Parathyroid adenoma (tissue), 2 donors: Measurements from ENCODE around the gene MFSD11.

ENCODE experiments used
- H2AFZ ChIP-seq: fragments of 300-600 bp; sonication (generic); one replicate; pipeline ENCODE4 v1.7.0; 2017; ENCODE audit warnings: antibody characterized with exemption, mild to moderate bottlenecking
- H3K27ac ChIP-seq: fragments of 300-600 bp; sonication (generic); one replicate; pipeline ENCODE4 v1.7.0; 2017
- H3K27me3 ChIP-seq: fragments of 300-600 bp; sonication (generic); one replicate; pipeline ENCODE4 v1.7.0; 2017; ENCODE audit warnings: low read length; ENCODE audit not compliant: control insufficient read depth, insufficient read depth
- H3K36me3 ChIP-seq: fragments of 300-600 bp; sonication (generic); one replicate; pipeline ENCODE4 v1.7.0; 2017; ENCODE audit warnings: low read length; ENCODE audit not compliant: control insufficient read depth, insufficient read depth
- H3K4me1 ChIP-seq: fragments of 300-600 bp; sonication (generic); one replicate; pipeline ENCODE4 v1.7.0; 2017; ENCODE audit warnings: control low read depth
- H3K4me2 ChIP-seq: fragments of 300-600 bp; sonication (generic); one replicate; pipeline ENCODE4 v1.7.0; 2017; ENCODE audit warnings: low read length
- H3K4me3 ChIP-seq: fragments of 300-600 bp; sonication (generic); one replicate; pipeline ENCODE4 v1.7.0; 2017; ENCODE audit warnings: low read depth, low read length
- H3K79me2 ChIP-seq: fragments of 300-600 bp; sonication (generic); one replicate; pipeline ENCODE4 v1.7.0; 2017; ENCODE audit warnings: control low read depth
- H3K9ac ChIP-seq: fragments of 300-600 bp; sonication (generic); one replicate; pipeline ENCODE4 v1.7.0; 2017; ENCODE audit warnings: mild to moderate bottlenecking
- H3K9me3 ChIP-seq: fragments of 300-600 bp; sonication (generic); one replicate; pipeline ENCODE4 v1.7.0; 2017; ENCODE audit warnings: low read length; ENCODE audit not compliant: control insufficient read depth
- CTCF ChIP-seq: fragments of 300-600 bp; sonication (generic); IDR thresholded peaks from one replicate; pipeline ENCODE4 v1.7.0; 2017; ENCODE audit warnings: antibody characterized with exemption, mild to moderate bottlenecking
- donor health status: primary hyperparathyroidism.

MFSD11 gene

GRCh38 chr17:76791053-76791980 lies 53.4 kb downstream of the MFSD11 start:
- Histone ChIP-seq H3K9me3 (no peaks in the 10 kb centered on the region), H3K36me3 (no peaks in the 10 kb centered on the region), H3K9ac (no peak overlapping the region), H3K27ac (no peak overlapping the region), H3K4me1 (peaks cover 5% of the 10 kb centered on the region), H3K27me3 (no peaks in the 10 kb centered on the region), H3K4me2 (peak overlapping the region; percentile 32), H2AFZ (peak overlapping the region; percentile 45), H3K79me2 (no peaks in the 10 kb centered on the region), H3K4me3 (no peak overlapping the region)
- no peak for TF ChIP-seq CTCF

DNA sequence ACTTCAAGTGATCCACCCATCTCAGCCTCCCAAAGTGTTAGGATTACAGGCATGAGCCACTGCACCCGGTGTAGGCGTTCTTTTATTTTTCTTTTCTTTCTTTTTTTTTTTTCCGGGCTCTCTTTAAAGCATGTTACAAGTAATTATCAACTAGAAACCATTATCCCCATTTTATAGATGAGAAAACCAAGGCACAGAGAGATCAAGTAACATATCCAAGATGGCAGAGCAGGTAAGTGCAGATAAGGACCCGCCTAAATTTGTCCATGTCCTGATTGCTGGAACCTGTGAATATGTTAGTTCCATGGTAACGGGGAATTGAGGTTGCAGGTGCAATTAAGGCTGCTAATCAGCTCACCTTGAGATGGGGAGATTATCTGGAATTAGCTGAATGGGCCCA lies 54.4 kb downstream of the MFSD11 start:
- no peak for TF ChIP-seq CTCF
- Histone ChIP-seq H3K79me2 (no peaks in the 10 kb centered on the region), H3K27me3 (no peaks in the 10 kb centered on the region), H3K4me3 (no peak overlapping the region), H2AFZ (no peak overlapping the region), H3K27ac (no peak overlapping the region), H3K4me1 (peaks cover 5% of the 10 kb centered on the region), H3K9me3 (no peaks in the 10 kb centered on the region), H3K4me2 (no peak overlapping the region), H3K9ac (no peak overlapping the region), H3K36me3 (no peaks in the 10 kb centered on the region)

DNA sequence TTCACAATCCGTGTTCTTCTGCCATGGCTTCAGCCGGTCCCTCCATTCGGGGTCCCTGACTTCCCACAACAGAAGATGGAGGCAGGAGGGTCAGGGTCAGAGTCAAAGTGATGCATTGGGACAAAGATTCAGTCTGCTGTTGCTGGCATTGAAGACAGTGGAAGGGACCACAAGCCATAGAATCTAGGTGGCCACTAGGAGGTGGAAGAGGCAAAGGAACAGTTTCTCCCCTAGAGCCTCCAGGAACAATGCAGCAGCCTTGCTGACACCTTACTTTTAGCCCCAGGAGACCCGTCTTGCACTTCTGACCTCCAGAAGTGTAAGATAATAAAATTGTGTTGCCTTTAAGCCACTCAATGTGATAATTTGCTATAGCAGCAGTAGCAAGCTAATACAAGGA lies 55.9 kb downstream of the MFSD11 start:
- TF ChIP-seq CTCF = no peak
- H3K27ac ChIP-seq = no peak overlapping the region
- no peak overlapping the region for H3K4me3 ChIP-seq
- H3K27me3 ChIP-seq = no peaks in the 10 kb centered on the region
- H3K4me2 ChIP-seq = no peak overlapping the region
- no peaks in the 10 kb centered on the region for H3K79me2 ChIP-seq
- H3K36me3 ChIP-seq = no peaks in the 10 kb centered on the region
- H3K9ac ChIP-seq = no peak overlapping the region
- no peak overlapping the region for H2AFZ ChIP-seq
- H3K4me1 ChIP-seq = peaks cover 5% of the 10 kb centered on the region
- no peaks in the 10 kb centered on the region for H3K9me3 ChIP-seq

DNA sequence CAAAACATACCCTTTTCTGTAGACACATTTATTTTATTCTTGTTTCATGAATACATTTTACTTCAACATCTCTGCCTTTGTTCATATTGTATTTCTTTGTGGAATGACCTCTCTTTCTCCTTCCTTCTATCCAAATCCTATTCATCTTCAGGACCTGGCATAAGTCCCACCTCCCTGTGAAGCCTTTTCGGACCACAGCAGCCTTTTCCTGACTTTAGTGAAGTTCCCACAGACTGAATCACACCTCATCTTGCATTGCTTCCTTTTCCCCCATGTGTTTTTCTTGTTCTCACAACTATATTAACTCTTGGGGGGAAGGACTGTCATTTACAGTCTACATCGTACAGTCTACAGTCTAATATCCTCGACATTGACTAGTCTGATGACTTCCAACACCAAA lies 58.2 kb downstream of the MFSD11 start:
- Histone ChIP-seq H3K36me3 (no peaks in the 10 kb centered on the region), H3K4me2 (no peak overlapping the region), H3K4me1 (no peaks in the 10 kb centered on the region), H3K9ac (no peak overlapping the region), H3K27ac (no peak overlapping the region), H3K4me3 (no peak overlapping the region), H3K27me3 (no peaks in the 10 kb centered on the region), H3K9me3 (no peaks in the 10 kb centered on the region), H2AFZ (no peak overlapping the region), H3K79me2 (no peaks in the 10 kb centered on the region)
- TF ChIP-seq CTCF = no peak
